ENCODE data around the gene GRB2.
A peak's percentile ranks its signal among the peaks of the same experiment; 100 is the strongest.

GRB2 gene

DNA sequence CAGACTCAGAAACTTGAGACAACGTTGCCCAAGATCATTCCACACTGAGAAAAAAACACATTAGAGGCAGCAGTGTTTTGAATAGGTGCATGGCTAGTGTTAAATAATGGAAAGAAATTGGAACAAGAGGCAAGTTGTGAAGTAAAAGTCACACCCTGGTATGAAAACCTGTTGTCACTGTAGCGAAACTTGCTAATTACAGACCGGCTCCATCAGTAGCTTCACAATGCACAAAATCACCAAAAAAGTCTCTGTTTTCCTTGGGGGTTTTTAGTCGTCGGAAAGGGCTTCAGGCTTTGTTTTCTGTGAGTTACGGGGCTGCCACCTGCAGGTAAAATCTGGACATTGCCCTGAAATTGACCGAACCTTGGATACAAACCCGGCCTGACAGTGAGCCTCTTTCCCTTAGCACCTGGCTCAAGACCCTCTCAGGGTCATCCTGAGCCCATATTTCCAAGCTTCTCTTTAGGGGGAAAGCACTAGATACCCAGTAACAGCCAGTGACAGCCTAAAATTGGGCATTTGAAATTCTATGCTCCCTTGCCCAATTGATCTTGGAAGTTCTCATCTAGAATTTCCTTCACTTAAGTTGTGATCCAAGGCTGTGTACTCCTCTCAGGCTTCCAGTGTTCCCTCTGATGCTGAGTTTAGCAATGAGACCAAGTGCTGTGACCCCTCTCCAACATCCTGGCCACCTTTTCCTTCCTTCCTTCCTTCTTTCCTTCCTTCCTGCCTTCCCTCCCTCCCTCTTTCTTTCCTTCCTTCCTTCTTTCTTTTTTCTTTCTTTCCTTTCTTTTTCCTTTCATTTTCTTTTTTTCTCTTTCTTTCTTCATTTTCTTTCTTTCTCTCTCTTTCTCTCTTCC is 7.2 kb upstream of the GRB2 start:
- DNase-seq: peak; percentile 45

DNA sequence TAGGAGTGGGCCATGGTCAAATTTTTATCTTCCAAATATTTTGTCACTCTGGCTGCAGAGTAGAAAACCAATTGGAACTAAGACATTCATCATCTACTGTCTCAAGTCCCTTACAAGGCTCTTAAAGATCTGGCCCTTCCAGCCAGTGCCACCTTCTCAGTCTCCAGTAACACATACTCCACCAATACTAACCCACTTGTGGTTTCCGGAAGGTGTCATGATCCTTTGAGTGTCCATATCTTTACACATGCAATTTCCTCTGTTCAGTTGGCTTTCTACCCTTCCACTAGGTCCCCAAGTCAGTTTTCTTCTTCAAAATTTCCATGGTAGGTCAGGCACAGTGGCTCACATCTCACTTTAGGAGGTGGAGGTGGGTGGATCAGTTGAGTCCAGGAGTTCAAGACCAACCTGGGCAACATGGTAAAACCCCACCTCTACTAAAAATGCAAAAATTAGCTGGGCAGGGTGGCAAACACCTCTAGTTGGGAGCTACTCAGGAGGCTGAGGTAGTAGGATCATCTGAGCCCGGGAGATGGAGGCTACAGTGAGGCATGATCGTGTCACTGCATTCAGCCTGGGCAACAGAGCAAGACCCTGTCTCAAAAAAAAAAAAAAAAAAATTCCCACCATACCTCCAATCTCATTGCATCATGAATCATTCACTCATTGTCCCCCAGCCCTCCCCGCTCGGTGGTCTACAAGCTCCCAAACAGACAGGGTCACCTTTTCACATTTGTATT is 6.0 kb upstream of the GRB2 start:
- no peak for DNase-seq

DNA sequence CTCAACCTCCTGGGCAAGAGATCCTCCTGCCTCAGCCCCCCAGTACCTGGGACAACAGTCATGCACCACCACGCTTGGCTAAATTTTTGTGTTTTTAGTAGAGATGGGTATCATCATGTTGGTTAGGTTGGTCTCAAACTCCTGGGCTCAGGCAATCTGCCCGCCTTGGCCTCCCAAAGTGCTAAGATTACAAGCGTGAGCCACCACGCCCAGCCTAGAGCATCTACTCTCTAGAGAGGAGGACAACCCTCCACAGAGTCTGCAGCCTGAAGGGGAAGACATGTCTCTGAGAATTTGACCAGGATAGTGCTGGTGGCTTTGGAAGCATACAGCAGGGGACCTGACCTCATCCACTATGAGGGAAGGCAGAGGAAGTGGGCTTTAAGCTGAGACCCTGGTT is 4.7 kb upstream of the GRB2 start:
- DNase-seq: no peak

DNA sequence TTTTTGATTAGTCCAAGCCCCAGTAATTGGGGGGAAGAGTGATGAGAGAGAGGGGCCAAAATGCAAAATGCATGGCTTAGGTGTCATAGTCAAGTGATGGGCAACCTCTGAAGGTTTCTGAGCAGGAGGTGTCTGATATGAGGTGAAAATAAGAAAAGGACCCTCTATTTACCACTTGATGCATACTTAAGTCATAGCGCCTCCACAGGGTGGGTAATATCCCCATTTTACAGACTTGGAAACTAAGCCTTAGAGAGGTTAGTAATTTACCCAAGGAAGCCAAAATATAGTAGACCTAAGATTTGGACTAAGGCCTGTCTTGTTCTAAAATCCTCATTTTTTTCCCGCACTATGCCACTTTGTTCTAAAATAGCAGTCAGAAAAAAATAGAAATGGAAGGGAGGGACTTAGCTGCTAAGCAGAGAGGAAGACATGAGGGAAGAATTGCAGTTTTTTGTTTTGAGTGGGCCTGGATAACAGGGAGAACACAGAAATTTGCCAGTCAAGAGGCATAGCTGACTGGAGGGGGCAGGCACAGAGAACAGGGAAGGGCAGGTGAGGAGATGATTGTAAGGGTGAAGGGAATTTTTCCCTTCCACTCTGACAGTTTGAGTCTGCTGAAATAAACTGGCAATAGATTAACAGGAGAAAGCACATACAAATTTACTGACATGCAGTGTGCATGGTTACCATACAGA is 2.3 kb upstream of the GRB2 start:
- no peak for DNase-seq

DNA sequence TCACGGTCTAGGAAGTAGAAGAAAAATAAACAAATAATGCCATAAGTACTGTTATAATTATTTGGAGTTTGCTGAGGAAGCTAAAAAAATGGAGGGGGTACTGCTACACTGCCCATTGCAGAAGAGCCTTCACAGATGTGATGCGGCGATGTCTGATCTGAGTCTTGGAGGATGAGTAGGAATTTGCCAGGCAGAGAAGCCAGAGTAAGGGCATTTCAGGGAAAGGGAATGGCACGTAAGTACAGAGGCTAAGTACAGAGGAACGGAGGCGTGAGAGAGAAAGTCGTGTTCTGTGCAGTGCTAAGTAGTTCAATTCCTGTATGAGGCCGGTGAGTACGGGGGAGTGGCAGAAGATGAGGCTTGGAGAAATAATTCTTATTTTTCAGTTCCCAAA is 741 bp upstream of the GRB2 start:
- no peak for DNase-seq

DNA sequence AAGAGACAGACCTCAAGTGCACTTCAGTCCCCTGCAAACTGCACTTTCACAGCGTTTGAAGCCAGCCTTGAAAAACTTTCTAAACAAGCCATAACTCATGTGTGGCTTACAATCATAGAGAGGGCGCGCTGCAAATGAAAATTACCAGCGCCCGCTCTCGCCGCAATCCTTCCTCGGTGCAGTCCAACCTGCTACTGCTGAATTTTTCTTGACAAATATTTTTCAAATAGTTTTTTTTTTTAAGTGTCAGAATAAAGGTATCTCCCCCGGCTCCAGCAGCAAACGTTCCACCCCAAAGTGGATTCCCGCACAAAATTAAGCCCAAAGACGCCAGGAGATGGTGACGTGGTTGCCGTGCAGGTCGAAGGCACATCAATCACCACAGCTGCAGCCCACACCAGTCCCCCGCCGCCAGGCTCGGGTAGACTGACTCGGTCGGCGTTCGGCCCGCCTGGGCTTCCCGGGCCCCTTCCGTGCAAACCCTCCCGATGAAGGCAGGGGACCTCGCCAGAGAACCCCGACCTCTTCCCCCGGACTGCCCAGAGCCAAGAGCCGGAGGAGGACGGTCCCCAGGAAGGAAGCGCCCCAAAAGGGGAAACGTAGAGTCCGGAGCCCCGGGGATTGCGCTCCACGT is 630 bp downstream of the GRB2 start:
- no peak for DNase-seq

DNA sequence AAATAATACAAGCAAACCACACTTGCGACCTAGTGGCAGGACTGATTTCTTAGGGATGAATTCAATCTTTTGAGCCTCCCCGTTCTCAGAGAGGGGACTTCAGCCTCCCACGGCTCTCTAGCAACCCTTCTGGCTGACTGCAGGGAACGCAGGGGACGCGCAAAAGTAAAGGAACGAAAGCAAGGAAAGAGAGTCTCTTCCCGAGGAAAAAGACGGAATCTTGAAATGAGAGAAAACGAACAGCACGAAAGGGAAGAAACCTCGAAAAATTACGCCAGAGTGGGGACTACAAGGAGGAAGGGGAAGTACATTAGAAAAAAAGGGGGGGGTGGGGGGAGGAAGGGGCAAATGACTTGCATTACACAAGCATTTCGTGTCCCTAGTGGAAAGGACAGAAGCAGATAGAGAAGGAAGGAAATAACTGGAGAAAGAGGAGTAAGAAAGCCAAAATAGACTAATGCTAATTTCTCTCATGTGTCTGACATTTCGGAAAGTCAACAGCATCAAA is 1.2 kb downstream of the GRB2 start:
- peak; percentile 42 for DNase-seq

DNA sequence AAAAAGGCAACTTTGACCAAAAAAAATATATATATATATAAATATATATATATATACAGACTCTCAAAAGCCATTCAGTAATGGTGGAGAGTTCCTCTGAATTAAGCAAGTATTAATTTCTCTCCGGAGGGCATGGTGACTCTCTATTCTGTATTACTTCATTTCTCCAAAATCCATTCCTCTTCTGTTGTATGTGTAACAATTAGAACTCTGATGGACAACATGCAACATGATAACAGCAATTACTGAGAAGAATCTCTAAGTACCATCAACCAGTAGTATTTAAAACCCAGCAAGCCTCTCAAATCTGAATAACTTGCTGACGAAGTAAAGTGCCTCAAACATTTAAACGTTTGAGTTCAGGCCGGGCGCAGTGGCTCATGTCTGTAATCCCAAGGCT is 2.3 kb downstream of the GRB2 start:
- DNase-seq: no peak

DNA sequence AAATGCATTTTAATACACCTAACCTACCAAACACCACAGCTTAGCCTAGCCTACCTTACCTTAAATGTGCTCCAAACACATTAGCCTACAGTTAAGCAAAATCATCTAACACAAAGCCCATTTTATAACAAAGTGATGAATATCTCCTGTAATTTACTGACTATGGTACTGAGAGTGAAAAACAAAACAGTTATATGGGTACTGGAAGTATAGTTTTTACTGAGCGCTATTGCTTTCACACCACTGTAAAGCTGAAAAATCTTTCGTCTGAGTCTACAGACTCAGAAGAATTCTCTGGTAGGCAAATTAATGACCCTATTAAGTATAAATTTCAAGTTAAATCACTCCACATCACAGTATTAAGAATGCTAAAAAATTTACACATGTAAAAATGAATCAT is 3.5 kb downstream of the GRB2 start:
- DNase-seq: no peak

DNA sequence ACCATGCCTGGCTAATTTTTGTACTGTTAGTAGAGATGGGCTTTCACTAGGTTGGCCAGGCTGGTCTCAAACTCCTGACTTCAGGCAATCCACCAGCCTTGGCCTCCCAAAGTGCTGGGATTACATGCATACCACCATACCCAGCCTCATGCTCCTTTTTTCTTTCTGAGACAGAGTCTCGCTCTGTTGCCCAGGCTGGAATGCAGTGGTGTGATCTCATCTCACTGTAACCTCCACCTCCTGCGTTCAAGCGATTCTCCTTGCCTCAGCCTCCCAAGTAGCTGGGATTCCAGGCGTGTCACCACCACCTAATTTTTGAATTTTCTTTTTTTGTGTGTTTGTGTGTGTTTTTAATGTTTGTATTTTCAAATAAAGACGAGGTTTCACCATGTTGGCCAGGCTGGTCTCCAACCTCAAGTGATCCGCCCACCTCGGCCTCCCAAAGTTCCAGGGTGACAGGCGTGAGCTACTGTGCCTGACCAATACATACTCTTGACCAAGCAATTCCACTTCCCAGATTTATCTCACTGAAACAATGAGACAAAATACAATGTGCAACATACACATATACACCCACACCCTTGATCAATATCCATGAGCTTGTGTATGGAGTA is 5.0 kb downstream of the GRB2 start:
- DNase-seq: no peak

DNA sequence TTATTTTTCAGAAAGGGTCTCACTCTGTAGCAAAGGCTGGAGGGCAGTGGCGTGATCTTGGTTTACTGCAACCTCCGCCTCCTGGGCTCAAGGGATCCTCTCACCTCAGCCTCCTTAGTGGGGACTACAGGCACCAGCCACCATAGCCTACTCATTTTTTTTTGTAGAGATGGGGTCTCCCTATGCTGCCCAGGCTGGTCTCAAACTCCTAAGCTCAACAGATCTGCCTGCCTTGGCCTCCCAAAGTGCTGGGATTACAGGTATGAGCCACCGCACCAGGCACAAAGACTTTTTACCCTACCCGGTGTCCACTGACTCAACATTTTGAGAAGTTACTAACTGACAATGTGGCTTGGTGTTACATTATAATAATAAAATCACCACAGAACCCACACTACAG is 7.2 kb downstream of the GRB2 start:
- DNase-seq: no peak

DNA sequence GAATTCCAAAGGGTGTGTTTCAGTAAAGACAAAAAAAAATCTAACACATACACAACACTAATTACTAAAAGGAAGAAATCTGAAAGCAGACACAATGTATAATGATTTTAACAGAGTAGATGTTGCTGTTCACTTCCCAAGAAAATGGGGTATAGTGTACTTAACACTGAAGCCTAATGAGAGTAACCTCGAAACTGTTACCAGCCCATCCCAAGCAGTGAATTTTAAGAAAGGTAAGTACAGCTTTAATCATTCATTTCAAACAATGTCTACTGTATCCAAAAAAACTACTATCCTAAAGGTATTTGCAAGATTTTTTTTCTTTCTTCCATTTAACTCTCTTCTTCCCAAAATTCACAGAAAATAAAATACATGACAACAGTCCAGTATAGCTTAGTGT is 8.3 kb downstream of the GRB2 start:
- DNase-seq: no peak

DNA sequence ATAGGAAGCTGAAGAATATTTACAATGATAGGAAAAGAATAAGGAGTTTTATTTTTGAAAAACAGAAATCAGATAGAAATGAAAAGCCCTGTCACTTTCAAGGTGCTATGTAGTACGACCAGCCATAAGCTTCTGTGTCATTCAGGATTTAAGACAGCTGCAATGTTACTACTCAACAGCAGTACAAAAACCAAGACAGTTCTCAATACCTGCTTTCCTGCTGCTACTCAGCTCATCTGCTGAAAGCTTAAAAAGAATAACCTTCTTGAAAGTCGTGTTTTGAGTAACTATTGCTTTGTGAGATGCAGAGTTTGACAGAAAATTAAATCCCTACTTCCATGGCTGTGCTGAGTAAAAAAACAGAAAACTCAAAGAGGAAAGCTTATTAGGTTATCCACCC is 8.7 kb downstream of the GRB2 start:
- DNase-seq: no peak

DNA sequence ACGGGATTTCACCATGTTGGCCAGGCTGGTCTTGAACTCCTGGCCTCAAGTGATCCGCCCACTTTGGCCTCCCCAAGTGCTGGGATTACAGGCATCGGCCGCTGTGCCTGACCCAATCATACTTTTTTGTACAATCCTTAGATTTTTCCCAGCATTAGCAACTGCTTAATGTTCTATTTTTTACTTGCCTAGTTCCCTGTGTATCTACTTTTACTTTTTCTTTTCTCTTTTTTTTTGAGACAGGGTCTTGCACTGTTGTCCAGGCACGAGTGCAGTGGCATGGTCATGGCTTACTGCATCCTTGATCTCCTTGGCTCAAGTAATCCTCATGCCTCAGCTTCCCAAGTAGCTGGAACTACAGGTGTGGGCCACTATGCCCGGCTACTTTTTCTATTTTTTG is 9.5 kb downstream of the GRB2 start:
- DNase-seq: no peak

DNA sequence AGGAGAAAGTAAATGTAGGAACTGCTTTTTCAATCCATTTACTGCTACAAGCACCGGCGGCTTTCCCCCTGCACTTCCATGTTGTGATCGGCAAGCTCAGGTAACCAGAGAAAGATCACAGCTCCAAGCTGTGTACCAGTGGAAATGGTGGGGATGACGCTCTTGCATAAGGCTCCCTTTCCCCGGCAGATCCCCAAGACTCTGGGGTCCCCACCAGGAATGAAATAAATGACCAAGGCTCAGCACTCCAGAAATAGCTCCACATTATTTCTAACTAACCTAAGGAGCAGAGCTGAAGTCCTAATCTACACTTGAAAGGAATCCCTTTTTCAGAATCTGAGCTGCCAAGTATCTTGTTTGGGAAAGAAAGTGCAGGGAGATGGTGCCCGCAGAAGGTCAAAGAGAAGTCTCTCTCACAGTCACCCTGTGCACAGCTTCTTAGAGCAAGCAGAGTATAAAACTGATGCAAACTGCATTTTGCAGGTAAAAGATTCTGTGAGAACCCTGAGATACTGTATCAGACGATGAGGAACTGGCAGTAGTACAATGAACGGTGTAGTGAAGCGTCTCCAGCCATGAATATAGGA is 11.1 kb downstream of the GRB2 start:
- DNase-seq: no peak

DNA sequence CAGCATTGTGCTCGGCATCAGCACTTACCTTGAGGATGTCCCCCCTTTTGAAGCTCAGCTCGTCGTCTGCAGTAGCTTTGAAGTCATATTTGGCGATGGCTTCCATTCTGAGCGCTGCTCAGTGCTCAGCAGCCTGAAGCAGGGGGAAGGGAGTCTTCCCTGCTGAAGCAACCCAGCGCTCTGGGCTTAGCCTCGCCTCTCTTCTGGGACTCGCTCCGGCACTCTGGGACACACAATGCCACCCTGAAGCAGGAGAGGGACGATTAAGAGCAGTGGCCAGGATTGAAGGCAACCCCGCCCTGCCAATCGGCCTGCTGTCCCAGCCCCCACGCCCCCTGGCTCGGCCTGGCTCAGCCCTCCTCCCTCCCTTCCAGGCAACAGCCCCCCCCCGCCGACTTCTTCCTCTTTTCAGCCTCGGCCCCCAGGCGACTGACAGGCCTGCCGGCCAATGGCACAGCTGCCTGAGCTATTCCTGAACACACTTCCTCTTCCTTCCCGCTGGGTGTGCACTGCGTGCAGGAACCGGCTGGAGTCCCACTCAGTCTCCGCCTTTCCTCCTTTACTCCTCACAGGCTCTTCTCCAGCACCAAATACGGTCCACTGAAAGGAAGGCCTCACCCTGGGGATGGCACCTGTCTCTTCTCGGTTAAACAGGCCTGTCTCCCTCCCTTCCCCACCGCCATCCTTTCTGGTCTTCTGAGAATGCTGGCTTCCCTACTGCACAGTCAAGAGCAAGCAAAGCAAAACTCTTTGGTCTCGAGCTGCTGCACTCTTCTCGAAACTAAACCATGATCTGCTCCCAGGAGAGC is 11.8 kb downstream of the GRB2 start:
- peak; percentile 98 for DNase-seq

DNA sequence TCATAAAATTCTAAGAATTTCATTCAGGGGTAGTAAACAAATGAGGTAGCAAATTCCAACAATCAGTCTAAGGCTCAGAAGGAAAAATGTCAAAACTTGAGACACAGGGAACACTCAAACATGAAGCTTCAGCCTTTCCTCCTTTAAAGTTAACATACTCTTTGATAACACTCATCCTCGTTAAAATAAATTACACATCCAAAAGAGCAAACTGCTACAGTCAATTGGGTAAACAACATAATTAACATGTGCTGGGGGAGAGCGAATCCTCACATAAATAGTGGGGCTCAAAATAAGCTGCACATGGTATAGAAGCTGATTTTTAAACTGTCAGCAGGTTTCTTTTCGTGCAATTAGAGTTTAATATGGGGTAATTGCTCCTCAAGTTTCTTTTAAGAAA is 12.9 kb downstream of the GRB2 start:
- DNase-seq: no peak

DNA sequence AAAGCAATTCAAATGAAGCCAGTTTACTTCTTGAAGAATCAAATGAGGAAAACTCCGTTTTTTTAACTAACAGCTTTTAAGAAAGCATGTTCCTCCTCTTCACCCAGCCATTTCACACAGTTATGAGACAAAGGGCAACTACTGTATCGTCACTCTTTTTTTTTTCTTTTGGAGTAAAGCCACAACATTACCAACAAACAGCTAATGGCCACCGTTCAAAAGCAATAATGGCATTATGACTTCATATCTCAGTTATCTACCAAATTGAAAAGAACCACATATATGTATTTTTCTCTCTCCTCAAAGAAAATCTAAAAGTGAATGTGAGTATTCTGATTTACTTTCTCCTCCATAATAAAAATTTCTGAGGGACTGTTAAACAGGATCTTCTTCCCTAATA is 14.5 kb downstream of the GRB2 start:
- no peak for DNase-seq

DNA sequence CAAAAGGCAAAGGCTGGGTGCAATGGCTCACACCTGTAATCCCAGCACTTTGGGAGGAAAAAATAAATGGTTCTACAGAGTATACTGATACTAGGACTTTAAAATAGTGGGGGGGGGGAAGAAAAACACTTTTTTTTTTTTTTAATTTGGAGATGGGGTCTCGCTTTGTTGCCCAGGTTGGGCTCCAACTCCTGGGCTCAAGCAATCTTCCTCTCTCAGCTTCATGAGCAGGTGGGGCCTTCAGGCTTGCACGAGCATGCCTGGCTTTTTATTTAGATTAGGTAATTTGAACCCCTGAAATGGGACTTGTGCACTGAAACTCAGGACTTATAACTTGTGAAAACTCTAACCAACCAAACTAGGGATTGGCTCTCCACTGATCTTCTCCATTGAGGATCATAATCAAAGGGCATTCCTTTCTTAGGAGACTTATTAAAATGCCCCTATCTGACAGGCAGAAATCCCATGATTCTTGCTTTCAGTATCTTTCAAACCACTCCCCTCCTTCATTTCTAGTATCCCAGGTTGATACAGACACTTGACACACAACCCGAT is 16.9 kb downstream of the GRB2 start:
- DNase-seq: no peak

DNA sequence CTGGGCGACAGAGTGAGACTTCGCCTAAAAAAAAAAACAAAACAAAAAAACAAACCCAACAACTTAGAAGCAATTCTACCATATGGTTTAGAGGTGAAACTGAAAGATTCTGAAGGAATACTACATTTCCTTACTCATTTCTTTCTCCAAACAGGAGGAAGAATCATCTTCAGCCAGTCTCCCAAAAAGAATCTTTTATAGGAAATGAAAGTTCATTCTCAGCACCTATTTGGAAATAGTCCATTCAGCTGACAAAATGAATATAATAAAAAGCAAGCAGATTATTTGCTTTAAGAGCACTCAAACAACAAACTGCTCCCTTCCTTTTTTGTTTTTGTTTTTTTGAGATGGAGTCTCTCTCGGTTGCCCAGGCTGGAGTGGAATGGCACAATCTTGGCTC is 17.7 kb downstream of the GRB2 start:
- DNase-seq: no peak

DNA sequence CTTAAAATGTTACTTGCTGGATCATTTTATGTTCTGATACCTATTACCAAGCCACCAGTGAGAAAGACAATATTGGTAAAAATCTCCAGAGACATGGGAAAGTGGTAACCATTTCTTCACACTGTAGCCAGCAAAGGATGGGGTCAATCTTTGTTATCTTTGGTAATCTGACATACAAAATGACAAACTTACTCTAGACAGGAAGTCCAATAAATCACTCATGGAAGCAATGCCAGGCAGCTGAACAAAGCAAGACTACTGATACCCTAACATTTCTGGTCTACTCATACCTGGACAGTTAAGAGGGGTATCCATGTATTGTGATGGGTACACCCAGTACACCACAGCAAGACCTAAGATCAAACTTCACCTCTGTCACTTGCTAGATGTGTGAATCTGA is 19.0 kb downstream of the GRB2 start:
- no peak for DNase-seq

All from NCI-H446 treated with DMSO at 0.1 percent for 48 hours (cell line).